SK-N-MC (cell line): Measurements from ENCODE around the gene VN1R2.
"Not testable (repeated sequence)": the region's sequence is repeated elsewhere in the genome, so short reads cannot be mapped to it uniquely, and the experiment has no call there.

Experiments used
- DNase-seq: peaks from one replicate; pipeline ENCODE4 v3.0.0-alpha.2; 2011; ENCODE audit warnings: low read depth, low spot score
- H3K27ac ChIP-seq: fragments of 200-600 bp; sonication (generic); 2 replicates; pipeline ENCODE4 v1.5.1; 2016; ENCODE audit warnings: mixed run types
- H3K36me3 ChIP-seq: fragments of 200-600 bp; sonication (generic); 2 replicates; pipeline ENCODE4 v1.6.1; 2017; ENCODE audit warnings: antibody characterized with exemption, low read length, mixed read lengths; ENCODE audit not compliant: insufficient read depth
- H3K4me3 ChIP-seq: fragments of 200-600 bp; sonication (generic); 2 replicates; pipeline ENCODE4 v1.5.1; 2016
- H3K9ac ChIP-seq: fragments of 200-600 bp; sonication (generic); 2 replicates; pipeline ENCODE4 v1.8.0; 2017; ENCODE audit warnings: mixed run types, mixed read lengths; ENCODE audit not compliant: insufficient read length
- H3K9me3 ChIP-seq: fragments of 200-600 bp; sonication (generic); 2 replicates; pipeline ENCODE4 v1.6.1; 2017; ENCODE audit warnings: low read depth, mild to moderate bottlenecking, antibody characterized with exemption, low read length, moderate library complexity, mixed read lengths
- EZH2 ChIP-seq: fragments of 200-600 bp; sonication (generic); IDR thresholded peaks from one replicate; pipeline ENCODE4 v1.6.1; 2017; ENCODE audit warnings: antibody characterized with exemption
- FOXP2 ChIP-seq: optimal IDR thresholded peaks from 2 replicates; pipeline ENCODE3; 2011; ENCODE audit warnings: mild to moderate bottlenecking, moderate library complexity; ENCODE audit not compliant: insufficient read depth; ENCODE audit errors: extremely low read length, control extremely low read depth
- POLR2AphosphoS5 ChIP-seq: IDR thresholded peaks from 2 replicates; pipeline ENCODE4 v1.6.1; 2012; ENCODE audit warnings: mild to moderate bottlenecking, low read depth, low read length, borderline replicate concordance

Gene VN1R2

GRCh38 chr19:53257715-53258342 is at the start of gene VN1R2:
Gene VN1R2 (plus strand): TSS chr19:53258292. CDS start chr19:53258376, 84 bp downstream.
- H3K27ac ChIP-seq, H3K9ac ChIP-seq, H3K9me3 ChIP-seq, DNase-seq, H3K4me3 ChIP-seq, H3K36me3 ChIP-seq: not testable (repeated sequence)

- H3K9me3 ChIP-seq, H3K4me3 ChIP-seq: not testable (repeated sequence)
Observed at GRCh38 chr19:53211554-53211953, 46.5 kb upstream of the VN1R2 start.

GRCh38 chr19:53212703-53213320 is 45.3 kb upstream of the VN1R2 start:
- H3K9ac ChIP-seq, result no peak overlapping the region
- no peak overlapping the region for H3K4me3 ChIP-seq
- H3K27ac ChIP-seq, result no peak overlapping the region
- DNase-seq, result no peak
- no peak for TF ChIP-seq FOXP2
- TF ChIP-seq POLR2AphosphoS5, result no peak
- TF ChIP-seq EZH2, result no peak
- no peaks in the 10 kb centered on the region for H3K36me3 ChIP-seq
- H3K9me3 ChIP-seq, result peaks cover 5% of the 10 kb centered on the region; the same call in 1 of the 2 replicates

More at GRCh38 chr19:53211554-53211953, 46.5 kb upstream of the VN1R2 start:
- not testable (repeated sequence) for H3K9ac ChIP-seq, H3K27ac ChIP-seq, H3K36me3 ChIP-seq, DNase-seq

GRCh38 chr19:53222716-53223115 is 35.4 kb upstream of the VN1R2 start:
- H3K4me3 ChIP-seq, H3K27ac ChIP-seq, H3K36me3 ChIP-seq, H3K9me3 ChIP-seq, H3K9ac ChIP-seq, DNase-seq: not testable (repeated sequence)

- Histone ChIP-seq H3K9ac (no peak overlapping the region), H3K4me3 (no peak overlapping the region), H3K36me3 (no peaks in the 10 kb centered on the region), H3K27ac (no peak overlapping the region), H3K9me3 (no peaks in the 10 kb centered on the region)
- no peak for DNase-seq
- TF ChIP-seq FOXP2 (no peak), EZH2 (no peak), POLR2AphosphoS5 (no peak)
Observed at GRCh38 chr19:53224606-53225005, 33.5 kb upstream of the VN1R2 start.

GRCh38 chr19:53237114-53237777 is 20.8 kb upstream of the VN1R2 start:
- DNase-seq, result no peak
- no peak overlapping the region for H3K4me3 ChIP-seq
- peaks cover 4% of the 10 kb centered on the region; the same call in 1 of the 2 replicates for H3K9me3 ChIP-seq
- no peaks in the 10 kb centered on the region for H3K36me3 ChIP-seq
- TF ChIP-seq EZH2, result no peak
- H3K9ac ChIP-seq, result no peak overlapping the region
- no peak overlapping the region for H3K27ac ChIP-seq

- Histone ChIP-seq H3K9ac (no peak overlapping the region), H3K4me3 (no peak overlapping the region), H3K9me3 (no peaks in the 10 kb centered on the region; the same call in 1 of the 2 replicates), H3K36me3 (no peaks in the 10 kb centered on the region), H3K27ac (no peak overlapping the region)
- DNase-seq, result no peak
- no peak for TF ChIP-seq EZH2
Observed at GRCh38 chr19:53246498-53246897, 11.6 kb upstream of the VN1R2 start.

GRCh38 chr19:53254411-53255341 is 3.4 kb upstream of the VN1R2 start, which contains the start of gene ZNF677:
Gene ZNF677 (minus strand): TSS chr19:53254873. CDS start chr19:53251550, 3,323 bp downstream.
- no peaks in the 10 kb centered on the region for H3K36me3 ChIP-seq
- no peak for DNase-seq
- H3K4me3 ChIP-seq, result no peak within 1 kb of the TSS
- no peak within 1 kb of the TSS for H3K9ac ChIP-seq
- no peak for TF ChIP-seq POLR2AphosphoS5
- no peak within 1 kb of the TSS for H3K27ac ChIP-seq
- no peaks in the 10 kb centered on the region for H3K9me3 ChIP-seq

- not testable (repeated sequence) for H3K36me3 ChIP-seq, H3K9me3 ChIP-seq, H3K9ac ChIP-seq, H3K27ac ChIP-seq, H3K4me3 ChIP-seq, DNase-seq
Observed at GRCh38 chr19:53267623-53268022, 9.5 kb downstream of the VN1R2 start, which contains the start of gene VN1R4. Gene VN1R4 (minus strand): TSS chr19:53267723. CDS start chr19:53267665, 58 bp downstream.

- not testable (repeated sequence) for H3K36me3 ChIP-seq, H3K9ac ChIP-seq, H3K9me3 ChIP-seq, H3K4me3 ChIP-seq, H3K27ac ChIP-seq, DNase-seq
Observed at GRCh38 chr19:53269861-53270260, 11.8 kb downstream of the VN1R2 start.
